Amniotic stem cell (primary cell): ENCODE data around the gene KRT40.

ENCODE experiments used
- DNase-seq: peaks from one replicate; lab custom pipeline; 2025; lab: John Stamatoyannopoulos, UW

Gene KRT40

DNA sequence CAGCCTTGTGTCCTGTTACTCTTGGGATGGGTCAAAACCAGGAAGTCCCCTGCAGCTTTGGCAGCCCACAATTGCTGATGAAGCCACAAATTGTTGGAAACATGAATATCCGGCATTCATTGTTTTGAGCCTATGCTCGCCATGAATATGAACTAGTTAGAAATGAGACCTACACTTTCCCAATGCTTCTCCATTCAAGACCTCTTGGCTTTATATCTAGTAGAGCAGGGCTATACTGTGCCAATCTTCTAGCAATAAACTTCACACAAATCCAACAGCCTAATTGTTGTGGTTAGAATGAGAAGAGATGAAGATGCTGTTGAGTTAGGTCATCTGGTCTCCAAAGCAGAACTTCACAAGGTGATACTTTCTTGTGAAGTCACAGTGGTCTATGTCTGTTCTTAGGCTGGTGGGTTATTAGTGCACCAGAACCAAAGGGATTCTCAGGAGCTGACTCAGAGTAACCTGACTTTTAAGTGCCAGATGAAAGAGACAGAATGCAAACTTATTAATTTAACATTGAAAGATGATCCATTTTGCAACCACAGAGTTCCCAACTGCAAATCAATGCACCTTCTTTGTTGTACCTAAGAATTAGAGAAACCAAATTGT lies 33.0 kb downstream of the KRT40 start:
- DNase-seq = no peak

DNA sequence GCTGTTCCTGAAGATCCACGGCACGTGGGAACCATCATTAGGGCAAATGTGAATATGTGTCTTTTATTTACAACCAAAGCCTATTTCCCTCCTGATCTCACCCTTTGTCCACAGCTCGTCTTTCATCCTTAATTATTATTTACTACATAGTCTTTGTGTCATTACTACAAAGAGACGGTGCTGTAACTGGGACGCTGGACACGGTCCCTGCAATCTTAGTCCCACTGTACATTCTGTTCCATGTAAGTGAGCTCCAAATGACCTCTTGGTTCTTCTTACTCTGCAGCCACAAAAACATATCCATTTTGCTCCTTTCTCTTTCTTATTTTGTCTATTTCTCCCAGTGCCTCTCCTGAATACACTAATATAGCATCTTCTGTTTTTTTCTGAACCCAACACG lies 34.0 kb downstream of the KRT40 start:
- DNase-seq = no peak

DNA sequence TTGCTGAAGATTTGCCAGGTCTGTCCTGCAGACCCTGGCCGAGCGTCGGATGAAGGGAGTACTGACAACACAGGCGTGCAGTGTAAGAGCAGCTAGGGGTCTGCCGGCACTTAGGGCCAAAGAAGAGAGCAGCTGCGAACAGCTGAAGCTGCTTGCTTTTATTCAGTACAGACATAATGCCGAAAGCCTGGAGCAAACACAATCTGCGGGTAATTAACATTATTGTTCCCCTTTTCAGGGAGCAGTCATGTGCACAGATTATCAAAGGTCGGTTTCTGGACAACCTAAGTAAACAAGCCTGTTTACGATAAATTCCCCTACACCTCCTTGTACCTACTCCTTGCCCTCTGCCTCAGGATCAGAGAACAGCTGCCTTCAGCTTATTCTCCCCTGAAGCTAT lies 34.7 kb downstream of the KRT40 start:
- DNase-seq = no peak

DNA sequence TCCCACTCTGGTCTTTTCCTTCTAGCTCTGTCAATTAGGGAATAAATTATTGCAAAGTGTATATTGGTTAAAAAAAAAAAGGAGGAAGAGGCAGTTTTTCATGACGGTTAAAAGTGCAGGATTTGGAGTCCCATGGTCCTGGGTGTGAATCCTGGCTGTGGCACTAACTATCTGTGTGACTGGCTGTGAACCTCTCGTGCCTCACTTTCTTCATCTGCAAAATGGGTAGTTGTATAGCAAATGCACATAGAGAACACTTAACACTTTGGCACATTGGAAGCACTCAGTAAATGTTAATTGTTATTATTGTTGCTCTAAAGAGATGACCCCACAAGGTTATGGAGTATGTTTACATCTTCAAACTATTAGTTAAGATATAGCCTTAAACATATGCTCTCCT lies 36.2 kb downstream of the KRT40 start:
- no peak for DNase-seq

DNA sequence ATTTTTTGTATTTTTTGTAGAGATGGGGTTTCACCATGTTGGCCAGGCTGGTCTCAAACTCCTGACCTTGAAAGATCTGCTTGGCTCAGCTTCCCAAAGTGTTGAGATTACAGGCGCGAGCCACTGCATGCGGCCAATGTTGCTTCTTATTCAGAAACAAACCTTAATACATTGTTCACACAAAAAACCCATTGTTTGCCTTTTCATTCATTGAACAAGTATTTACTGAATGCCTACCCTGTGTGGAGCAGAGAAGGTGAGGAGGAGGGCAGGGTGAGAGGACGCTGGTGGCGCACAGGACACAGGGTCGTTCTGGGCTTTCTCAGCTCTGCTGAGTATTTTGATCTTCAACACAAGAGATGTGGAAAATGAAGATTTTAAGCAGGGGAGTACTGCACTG lies 38.7 kb downstream of the KRT40 start:
- no peak for DNase-seq

DNA sequence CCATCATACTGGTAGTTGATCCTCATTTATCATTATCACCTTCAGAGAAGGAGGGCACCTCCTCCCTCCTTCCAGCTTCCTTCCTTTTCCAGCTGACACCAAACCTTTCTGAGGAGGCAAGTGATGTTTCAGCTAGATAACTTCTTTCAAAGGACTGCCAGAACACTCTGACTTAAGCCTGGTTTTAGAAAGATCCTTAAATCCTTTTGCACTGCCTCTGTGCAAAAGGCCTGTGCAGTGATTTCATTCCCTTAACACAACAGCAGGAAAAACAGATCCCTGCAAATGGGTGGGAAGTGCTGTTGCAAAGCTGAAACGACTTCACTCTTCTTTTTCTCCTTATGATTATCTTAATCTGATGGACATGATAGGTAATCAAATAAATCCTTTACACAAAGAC lies 39.6 kb downstream of the KRT40 start:
- no peak for DNase-seq

DNA sequence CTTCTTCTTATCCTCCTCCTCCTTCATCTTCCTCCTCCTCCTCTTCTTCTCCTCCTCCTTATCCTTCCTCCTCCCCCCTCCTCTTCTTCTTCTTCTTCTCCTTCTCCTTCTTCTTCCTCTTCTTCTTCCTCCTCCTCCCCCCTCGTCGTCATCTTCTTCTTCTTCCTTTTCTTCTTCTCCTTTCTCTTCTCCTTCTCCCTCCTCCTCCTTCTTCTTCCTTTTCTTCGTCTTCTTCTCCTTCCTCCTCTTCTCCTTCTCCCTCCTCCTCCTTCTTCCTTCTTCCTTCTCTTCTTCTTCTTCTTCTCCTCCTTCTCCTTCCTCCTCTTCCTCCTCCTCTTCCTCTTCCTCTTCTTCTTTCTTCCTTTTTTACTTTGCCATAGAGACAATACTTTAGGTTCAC lies 41.6 kb downstream of the KRT40 start:
- no peak for DNase-seq

DNA sequence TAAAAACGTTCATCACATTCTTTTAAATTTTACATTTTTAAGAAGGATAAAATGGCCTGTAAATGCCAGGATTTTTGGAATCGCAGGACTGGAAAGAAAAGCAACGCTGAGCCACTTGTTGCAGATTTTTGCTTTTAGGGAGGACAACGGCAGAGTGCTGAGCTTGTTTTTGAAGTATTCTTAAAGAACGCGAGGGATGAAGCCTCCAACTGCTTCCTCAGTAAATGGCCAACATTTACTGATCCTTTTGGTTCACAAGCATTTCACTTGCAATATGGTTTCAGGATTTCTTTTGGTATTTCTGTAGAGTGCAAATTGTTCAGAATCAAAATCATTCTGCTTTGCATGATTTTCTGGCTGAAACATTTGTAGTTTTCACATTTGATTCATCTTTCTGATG lies 43.9 kb downstream of the KRT40 start:
- no peak for DNase-seq

DNA sequence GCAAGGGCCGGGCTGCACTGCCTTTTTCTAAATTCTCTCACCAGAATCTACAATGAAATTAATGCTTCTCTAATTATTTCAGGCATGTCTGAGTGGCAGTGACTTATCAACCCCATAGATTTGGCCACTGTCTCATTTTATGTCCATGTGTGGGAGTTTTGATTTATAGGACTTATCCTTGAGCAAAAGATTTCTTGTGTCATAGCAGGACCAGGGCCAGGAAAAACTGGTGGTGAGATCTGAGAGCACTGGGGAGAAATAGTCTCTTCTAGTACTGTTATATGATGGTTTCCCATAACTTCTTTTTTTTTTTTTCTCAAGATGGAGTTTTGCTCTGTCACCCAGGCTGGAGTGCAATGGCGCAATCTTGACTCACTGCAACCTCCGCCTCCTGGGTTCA lies 45.1 kb downstream of the KRT40 start:
- DNase-seq = no peak

DNA sequence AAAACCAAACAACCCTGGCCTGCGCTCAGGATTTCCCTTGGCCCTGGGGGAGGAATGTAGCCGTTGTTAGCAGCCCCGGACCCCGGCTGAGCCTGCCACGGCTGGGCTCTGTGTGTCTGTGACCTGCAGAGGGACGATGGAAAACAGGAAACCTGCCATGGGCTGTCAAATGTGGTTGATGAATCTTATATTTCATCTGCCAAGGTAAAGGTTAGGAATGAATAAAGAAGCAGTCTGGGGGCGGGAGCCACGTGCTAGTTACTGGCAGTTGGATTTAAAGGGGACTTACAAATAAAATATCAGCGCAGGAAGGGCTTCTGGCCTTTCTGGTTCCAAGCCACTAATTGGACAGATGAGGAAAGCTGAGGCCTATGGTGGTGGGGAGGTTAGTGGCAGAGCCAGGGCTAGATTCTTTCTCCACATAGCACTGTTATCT lies 46.7 kb downstream of the KRT40 start, which contains the start of gene KRT23:
Gene KRT23, minus strand, starts transcription at position 263 of the 436 bp plus-strand sequence. CDS start 1,043 bp downstream, outside the sequence.
- DNase-seq = no peak

DNA sequence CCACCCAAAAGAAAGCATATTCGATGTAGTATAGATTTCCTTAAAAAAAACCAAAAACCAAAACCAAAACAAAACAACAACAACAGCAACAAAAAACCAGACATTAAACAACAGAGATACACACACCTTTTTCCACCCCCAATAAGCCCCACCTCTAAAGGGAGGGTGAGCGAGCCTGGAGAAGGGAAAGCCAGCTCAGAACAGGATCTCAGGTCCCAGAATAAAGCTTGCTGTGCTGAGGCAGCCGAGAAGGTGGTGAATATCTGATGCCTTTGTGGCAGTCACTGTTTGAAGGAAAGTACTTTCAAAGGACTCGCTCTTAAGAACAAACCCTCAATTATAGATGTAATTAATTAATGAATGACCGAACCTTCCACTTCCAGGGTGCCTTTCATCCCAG lies 47.1 kb downstream of the KRT40 start:
- DNase-seq = no peak

DNA sequence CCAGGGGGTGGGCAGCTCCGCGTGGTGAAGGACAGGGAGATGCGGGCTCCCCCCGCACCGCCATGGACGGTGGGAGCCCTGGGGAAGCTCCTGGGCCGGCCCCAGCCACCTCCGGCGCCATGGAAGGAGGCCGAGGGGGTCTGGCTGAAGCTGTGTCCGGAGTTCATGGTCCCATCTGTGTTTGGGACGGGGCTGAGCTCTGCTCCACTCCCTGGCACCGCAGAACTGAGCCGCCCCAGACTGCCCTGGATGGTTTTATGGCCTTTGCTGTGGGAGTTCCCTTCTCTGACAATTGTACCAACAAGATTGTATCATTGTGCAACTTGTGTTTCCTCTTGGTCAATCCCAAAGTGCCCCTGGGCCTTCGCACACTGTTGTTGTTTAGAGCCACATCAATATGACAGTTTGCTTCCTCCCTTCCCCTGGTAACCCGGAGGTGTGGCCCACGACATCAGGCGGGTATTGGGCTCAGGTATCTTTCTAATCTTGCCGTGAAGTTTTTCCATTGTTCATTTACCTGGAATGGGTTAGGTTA lies 47.6 kb downstream of the KRT40 start:
- DNase-seq = no peak

DNA sequence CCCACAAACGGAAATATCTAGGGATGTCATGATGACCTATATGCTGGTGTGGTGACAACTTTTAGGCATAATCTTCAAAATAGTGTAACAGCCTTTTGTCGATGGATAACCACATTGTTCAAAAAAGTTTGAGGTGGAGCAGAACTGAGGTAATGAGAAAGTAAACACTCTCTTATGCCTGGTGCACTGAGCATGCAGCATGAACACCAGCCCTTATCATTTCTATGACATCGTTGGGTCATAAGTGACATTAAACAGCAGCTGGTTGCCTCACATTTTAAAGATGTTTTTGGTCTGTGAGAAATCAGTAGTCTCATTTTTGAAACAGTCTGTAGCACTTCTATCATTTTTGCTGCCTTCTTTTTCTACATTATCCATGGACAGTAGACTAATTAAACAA lies 48.5 kb downstream of the KRT40 start:
- no peak for DNase-seq

DNA sequence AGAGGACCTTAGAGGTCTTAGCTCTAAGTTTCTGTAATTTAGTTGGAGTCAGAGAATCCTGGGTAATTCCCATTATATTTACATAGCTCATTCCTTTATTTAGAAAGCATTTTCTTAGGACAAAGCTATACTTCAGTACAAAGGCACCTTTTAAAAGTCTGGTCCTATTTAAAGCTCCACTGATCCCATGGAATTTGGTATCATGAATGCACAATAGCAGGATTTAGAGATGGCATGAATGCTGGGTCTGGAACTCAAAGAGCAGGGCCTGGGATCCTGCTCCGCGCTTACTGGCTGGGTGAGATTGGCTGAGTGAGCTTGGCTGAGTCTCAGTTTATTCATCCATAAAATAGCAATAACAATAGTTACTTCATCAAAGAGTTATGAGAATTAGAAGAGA lies 51.5 kb downstream of the KRT40 start:
- no peak for DNase-seq

DNA sequence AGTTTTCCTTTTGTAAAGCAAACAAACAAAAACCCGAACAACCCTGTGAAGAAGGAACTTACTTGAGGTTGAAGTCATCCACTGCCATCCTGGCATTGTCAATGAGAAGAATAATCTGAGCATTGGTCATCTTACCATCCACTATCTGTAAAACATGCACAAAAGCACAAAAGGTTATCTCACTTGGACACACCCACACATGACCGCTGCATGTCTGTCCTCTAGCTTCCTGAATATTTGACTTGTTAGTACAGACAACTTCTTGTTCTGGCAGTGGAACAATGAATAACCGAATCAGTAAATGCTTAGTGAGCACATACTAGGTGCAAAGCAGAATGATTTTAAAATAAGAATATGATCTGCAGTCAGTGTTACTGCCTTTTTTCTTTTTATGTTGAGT lies 52.8 kb downstream of the KRT40 start:
- DNase-seq = no peak
